G401 (cell line): ENCODE measurements around the gene RCSD1. TPM values are rescaled to one million over a fixed set of nuclear protein-coding genes. Genes with fewer than 3 reads are reported as not detected.

ENCODE experiments used
- DNase-seq: peaks from one replicate; pipeline ENCODE4 v3.0.0-alpha.2; 2015; ENCODE audit warnings: low spot score
- in situ Hi-C: cut with HindIII; loops from 2 replicates; pipeline ENCODE4 v1.10.0; 2016; ENCODE audit warnings: low sequenced_read_pairs, mixed read lengths
- total RNA-seq: library from RNA; depleted of rRNA; stranded (reverse); fragments of >200 nt; shearing (Covaris generic); gene quantifications from 2 replicates; pipeline ENCODE4 v1.2.3, GENCODE V29; 2014

Gene RCSD1
- total RNA-seq, 1 experiment from 2014 or later = not detected

DNA sequence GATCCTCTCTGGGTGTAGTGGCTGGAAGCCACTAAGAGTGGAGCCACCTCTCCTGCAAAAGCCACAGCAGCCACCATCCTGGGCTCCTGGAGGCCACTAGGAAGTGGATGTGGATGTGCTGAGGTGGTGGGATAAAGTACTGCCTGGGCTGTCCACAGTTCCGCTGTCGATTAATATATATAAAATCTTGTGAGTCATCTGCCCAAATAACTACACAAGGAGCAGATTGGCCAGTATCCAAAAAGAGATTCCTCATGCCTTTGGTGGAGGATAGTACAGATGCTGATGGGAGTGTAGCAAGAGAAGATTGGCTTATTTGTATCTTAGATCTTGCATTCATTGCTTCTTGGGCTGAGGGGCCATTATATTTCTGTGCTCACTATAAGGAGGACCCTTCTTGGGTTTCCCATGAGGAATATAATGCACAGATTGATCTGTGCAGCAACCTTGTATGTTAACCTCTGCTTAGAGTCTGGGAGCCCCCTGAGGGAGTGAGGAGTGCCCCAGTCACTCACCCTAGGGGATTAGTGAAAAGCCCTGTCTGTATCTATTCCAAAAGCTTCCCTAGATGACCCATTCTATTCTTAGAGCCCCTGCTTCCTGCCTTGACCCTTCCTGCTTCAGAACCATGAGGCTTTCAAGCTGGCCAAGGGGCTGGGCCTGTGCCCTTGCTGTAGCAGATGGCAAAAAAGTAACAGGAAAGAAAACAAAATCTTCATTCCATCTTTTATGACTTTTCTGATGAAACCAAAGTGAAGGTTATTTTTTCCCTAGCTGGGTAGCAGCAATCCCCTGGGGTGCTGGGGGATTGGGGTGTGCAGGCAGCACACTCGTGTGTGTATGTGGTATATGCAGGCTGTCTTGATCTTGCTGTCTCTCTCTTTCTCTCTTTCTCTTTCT lies 31.7 kb downstream of the RCSD1 start:
- in situ Hi-C loops = no loop called here
- no peak for DNase-seq

DNA sequence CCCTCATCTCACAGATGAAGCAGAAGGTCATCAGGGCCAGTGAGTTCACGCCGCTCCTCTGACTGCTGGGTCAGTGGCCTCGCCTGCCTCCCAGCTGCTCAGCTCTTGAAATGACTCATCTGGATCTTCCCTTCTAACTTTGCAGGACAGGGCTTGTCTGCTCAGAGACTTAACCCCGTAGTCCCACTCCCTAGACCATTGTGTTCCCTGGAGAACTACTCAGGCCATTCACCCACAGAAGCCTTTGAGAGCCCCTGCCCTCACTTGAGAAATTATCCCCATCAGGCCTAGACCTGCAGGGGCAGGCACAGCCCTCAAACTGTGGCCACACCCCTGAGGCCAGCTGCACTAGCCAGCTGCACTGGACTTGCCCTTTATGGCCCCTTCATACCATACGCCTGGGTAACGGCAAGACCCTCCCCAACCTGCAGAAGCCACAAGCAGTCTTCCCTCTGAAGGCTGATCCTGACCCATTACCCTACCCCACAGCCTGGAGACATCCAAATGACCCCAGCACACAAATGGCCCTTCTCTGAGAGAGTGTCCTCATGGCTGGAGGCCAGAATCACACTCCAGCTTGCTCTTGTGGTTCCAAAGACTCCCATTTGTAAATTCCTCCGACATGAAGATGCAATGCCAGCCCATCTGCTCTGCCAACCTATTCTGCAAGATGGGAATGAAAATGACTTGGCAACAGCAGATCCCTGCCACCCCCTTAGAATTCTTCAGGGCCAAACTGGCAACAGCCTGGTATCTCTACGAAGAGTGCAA lies 33.2 kb downstream of the RCSD1 start:
- in situ Hi-C loops = no loop called here
- DNase-seq = peak; percentile 23

DNA sequence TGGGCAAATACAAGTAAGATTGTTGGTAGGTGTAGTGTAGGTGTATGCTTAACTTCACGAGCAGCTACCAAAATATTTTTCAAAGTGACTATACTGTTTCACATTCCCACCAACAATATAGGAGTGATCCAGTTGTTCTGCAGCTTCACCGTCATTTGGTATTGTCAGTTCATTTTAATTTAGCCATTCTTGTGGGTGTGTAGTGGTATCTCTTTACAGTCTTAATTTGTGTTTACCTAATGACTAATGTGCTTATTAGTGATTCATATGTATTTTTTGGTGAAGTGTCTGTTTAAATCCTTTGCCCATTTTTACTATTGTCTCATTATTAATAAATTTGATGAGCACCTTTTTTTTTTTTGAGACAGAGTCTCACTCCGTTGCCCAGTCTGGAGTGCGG lies 35.4 kb downstream of the RCSD1 start:
- in situ Hi-C loops = no loop called here
- DNase-seq = no peak

DNA sequence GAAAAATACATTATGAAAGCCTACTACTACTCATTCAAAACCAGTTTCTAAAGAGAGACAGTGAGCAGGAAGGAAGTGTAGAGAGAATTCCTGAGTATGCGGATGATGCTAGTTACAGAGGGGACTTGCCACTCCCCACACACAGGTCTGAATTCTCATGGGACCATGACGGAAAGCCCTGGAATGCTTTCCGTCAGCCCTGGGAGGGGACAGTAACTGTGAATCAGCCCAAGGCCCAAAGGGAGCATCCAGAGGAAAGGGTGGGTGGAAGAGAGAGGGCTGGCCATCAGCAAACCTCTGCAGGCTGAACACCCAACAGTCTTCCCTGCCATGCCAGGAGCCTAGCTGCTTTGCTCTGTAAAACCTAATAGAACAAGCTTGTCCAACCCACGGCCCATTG lies 36.4 kb downstream of the RCSD1 start:
- in situ Hi-C loops = no loop called here
- no peak for DNase-seq

DNA sequence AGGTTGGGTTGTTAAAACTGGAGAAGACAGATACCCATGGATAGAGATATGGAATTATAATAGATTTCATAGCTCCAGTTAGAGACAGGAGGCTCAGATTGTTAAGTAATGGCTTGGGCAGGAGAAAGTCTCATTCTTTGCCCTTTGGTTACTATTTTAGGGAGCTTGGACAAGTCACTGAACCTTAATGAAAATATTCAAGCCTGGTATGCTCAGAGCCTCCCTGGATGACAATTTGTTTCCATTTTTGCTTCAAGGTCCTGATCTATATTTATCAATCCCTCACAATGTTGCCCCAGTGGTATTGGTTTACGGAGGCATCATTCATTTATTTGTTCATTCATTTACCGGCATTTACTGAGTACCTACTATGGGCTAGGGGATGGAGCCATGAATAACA lies 37.5 kb downstream of the RCSD1 start:
- DNase-seq = no peak
- in situ Hi-C loops = no loop called here

DNA sequence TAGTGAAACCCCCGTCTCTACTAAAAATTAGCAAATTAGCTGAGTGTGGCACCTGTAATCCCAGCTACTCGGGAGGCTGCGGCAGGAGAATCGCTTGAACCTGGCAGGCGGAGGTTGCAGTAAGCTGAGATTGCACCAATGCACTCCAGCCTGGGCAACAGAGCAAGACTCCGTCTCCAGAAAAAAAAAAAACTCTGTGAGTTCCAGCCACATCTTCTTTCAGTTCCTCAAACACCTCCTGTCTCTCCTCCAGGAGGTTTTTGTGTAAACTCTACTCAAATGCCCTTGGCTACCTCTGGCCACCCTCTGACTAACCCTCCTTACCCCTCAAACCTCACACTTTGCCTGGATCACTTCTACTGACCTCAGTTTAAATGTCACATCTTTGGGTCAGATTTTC lies 38.1 kb downstream of the RCSD1 start:
- in situ Hi-C loops = no loop called here

DNA sequence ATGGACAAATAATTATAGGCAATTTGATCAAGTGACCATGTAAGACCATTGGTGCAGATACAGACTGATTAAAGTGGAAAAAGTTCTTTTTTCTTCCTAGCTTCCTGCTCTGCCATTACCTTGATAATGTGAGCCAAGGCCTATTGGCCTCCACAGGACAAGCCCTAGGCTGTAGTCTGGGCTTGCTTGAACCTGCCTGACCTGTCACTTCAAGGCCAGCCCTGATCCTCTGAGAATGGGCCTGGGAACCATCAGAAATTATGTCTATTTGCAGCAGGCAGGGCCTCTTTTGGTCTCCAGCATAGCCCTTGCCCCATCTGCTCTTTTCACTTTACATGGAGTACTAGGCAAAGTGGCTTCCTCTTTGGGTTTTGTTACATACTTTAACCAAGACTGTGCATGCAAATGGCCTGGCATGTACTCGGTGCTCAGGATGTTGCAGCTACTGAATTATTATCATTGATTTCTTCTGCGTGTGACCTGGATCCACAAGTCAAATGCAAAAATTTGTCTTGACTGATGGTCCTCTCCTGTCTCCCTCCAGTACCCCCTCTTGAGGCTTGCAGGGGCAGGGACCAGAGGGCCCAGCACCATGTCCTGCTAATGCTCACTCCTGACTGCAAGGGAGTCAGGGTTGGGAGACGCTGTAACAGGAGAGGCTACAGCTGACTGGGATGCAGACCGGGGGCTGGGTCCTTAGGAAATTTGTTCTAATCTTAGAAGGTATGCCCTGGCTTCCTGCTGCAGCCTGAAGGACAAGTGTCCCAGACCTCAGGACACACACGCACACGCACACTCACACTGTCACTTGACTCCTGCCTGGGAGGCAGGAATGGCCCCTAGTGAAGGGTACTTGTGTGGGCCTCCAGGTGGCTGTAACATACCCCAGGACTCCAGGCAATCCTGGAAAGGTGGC lies 39.4 kb downstream of the RCSD1 start:
- DNase-seq = no peak
- in situ Hi-C loops = no loop called here

More for the DNA sequence above, 38.1 kb downstream of the RCSD1 start:
- no peak for DNase-seq

DNA sequence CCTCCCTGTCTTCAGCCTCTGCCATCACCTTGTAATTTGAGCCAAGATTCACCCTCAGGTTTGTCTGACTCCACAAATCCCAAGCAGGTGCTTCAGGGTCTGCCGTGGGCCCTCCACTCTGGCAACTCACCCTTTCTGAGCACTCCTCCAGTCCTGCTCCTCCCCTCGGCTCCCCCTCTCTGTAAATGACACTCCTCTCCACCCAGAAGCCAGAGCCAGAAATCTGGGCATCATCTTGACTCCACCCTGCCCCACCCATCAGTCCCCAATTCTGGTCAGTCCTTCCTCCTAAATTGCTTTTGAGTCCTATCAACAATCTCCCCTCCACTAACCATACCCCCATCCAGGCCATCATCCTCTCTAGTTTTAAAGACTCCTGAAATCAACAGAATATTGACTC lies 40.5 kb downstream of the RCSD1 start:
- no peak for DNase-seq
- in situ Hi-C loops = no loop called here

DNA sequence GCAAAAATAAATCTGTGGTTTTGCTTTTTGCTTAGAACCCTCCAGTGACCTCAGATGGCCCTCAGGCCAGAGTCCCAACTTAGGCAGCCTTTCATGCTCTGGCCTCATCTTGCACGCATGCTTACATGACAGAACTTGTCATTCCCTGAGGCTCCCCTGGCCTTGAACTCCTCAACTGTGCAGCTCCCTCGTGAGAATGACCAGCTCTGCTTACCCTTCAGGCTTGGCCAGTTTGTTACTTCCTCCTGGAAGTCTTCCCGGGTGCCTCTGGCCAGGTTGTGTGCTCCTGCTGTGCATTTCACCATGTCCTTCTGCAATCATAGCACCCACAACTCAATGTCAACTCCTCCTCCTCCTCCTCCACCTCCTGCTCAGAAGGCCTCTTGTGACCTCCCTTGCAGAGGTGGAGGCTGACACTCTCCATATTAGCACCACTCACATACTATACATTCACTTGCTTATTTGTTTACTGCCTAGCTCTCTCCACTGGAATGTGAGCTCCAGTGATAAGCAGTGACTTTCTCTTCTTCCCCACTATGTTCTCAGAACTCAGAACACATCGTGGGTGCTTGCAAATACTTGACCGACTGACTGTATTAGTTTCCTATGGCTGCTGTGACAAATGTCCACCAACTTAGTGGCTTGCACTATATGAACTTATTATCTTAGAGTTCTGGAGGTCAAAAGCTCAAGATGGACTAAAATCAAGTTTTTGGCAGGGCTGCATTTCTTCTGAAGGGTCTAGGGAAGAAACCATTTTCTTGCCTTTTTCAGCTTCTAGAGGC lies 41.9 kb downstream of the RCSD1 start:
- DNase-seq = no peak
- in situ Hi-C loops = no loop called here

DNA sequence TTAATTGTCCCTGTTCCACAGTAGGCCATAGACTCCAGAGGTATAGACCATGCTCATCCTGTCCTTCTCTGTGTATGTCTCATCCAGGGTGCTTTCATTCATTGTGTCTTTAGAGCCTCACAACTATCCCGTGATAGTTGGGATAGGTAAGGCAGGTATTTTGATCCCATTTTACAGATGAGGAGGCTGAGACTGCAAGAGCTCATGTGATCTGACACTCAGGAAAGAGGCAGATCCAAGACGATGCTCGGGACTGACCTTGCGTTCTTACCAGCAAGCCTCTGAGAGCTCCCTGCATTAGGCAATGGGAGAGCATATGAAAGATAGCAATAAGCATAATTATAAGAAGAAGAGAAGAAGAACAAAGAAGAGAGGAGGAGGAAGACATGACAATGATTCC lies 42.8 kb downstream of the RCSD1 start:
- in situ Hi-C loops = no loop called here
- no peak for DNase-seq

DNA sequence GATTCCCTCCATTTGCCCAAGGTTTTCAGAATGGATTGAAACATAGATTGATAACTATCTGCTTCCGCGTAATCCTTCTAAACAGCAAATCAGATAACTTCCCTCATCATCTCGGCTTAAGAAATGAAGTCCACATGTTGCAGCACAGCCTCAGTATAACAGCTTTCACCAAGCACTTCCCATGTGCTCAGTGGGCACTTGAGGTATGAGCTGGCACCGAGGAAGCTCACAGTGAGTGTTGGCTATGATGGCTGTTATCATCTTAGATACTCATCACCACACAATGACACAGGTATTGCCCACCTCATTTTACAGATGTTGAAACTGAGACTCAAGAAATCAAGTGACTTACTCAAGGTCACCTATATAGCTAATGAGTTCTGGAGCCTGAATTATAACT lies 43.2 kb downstream of the RCSD1 start:
- DNase-seq = no peak
- in situ Hi-C loops = no loop called here

DNA sequence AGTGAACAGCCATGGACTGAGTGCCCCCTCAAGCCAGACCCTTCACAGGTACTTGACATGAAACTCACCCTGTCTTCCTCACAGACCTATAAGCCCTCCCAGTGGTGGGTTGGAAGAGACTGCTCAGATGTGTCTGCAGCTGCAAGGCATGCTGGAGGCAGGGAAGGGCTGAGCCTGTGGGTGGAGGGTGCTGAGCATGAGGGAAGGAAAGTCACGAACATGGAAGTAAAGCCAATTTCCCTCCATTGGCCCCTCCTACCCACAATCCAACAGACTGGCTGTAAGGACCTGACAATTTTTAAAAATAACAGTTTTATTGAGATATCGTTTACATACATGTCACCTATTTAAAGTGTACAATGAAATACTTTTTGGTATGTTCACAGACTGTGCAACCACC lies 44.1 kb downstream of the RCSD1 start:
- in situ Hi-C loops = no loop called here
- no peak for DNase-seq

DNA sequence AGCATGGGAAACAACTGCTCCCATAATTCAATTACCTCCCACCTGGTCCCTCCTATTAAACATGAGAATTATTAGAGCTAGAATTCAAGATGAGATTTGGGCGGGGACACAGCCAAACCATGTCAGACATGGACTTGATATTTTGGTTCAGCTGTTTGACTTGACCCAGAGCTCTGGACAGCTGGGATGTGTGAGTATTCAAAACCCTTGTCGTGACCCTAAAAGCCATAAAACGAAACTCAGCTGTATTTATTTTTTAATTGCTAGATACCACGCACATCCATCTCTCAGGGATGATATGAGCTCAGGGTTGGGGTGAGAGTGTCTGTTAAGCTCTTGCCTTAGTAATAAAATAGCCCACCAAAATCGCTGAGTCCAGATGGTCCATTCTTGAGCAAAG lies 45.4 kb downstream of the RCSD1 start:
- in situ Hi-C loops = no loop called here
- DNase-seq = no peak

DNA sequence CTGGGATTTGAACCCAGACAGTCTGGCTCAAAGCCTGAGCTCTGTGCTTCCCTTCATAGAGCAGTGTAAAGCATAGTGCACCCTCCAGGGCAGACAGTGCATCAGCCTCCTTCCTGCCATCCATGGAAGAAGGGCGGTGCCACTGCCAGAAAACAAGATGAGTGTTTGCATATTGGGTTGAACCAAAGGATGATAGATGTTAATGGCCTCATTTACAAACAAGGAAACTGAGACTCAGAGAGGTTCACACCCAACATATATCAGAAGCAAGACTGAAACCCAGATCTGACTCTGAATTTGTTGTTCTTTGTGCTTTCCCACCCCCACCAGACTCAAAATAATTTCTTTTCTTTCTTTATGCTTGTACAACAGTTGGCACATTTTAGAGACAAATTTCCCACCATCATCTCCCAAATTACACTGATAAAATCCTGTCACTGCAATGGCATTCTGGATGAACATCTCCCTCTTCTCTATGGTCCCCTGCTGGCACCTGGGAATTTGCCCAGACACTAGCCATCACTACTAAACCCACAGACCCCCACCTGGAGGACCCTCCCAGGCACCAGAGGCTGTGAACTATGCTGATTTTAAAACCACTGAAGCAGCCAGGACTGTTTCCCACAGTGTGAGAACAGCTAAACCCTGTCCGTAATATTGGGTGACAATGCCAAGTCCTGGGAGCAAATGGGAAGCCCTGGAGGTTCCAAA lies 46.3 kb downstream of the RCSD1 start:
- in situ Hi-C loops = no loop called here

DNA sequence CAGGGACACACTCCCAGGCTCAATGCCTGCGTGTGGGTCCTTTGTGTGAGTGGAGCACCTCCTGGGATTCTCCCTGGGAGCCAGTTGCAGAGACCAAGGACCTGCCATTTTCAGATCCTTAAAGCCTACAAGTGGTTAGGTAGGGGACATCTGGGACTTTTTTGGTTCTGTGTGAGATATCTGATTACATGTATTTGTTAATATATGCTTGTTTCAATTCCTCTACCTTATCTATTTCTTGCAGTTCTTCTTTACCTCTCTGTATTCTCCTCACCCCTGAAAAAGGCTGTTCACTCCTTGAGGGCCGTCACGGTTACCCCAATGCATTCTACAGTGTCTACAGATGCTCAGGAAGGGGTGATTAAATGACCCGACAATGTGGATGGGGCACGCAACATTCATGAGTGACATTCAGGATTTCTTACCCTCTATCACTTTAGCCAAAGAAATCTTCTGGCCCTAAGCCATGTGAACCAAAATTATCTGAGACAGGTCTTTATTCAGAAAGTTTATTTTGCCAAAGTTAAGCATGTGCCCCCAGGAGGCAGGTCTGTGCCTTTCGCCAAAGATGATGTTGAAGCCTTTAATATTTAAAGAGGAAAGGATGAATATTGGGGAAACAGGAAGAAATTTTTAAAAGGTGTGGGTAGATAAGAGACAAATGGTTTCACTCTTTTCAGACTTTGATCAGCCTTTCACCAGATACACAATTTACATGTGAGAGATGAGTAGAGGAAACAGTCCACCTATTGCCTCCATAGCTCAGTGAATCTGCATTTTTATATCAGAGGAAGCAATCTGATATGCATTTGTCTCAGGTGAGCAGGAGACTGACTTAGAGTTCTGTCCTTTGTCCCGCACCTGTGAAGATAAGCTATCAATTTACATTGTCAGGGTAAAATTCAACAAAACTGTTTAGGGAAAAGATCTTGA lies 47.1 kb downstream of the RCSD1 start:
- no peak for DNase-seq
- in situ Hi-C loops = no loop called here

More for the DNA sequence above, 46.3 kb downstream of the RCSD1 start:
- no peak for DNase-seq

DNA sequence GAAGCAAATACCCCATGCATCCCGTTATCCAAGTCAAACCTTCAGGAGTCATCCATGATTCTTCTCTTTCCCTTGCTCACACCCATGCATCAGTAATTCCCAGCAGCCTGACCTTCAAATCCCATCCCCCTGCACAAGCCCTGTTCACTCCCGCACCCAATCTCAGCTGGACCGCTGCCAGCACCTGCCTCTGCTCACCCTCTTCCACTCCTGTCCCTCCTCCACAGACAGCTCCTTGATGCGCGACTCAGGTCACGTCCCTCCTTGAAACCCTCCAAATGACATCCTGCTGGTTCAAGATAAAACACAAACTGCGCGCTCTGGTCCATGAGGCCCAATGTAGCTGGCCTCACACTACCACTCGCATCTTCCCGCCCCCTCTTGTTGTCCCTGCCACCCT lies 48.4 kb downstream of the RCSD1 start:
- no peak for DNase-seq
- in situ Hi-C loops = no loop called here

DNA sequence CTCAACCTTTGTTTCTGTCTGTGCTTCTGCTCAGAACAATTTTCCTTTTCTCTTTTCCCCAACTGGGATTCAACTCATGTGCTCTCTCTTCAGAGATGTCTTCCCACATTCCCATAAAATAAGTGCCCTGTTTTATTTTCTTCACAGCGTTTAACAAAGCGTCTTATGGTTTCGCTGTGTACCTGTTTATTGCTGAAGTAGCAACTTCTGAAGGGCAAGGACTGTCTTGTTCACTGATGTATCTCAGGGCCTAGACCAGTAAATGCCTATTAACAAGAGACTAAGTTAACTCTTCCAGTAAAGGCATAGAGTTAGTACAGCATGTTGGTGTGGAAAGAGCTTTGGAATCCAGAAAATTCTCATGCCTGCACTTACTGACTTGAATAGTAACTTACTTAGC lies 48.8 kb downstream of the RCSD1 start:
- no peak for DNase-seq
- in situ Hi-C loops = no loop called here
